GM12878 (cell line): ENCODE data around the gene NCMAP. TPM values are rescaled to one million over a fixed set of nuclear protein-coding genes. Genes with fewer than 3 reads are reported as not detected.
A peak's percentile ranks its signal among the peaks of the same experiment; 100 is the strongest.

Experiments
- BACH1 ChIP-seq: fragments of 450-650 bp; IDR thresholded peaks from 2 replicates; pipeline ENCODE4 v1.6.1; 2017; ENCODE audit warnings: mild to moderate bottlenecking, borderline replicate concordance
- BCL3 ChIP-seq: IDR thresholded peaks from 2 replicates; pipeline ENCODE4 v1.6.1; 2011; ENCODE audit warnings: borderline replicate concordance, low read depth, mild to moderate bottlenecking, moderate library complexity, low read length; ENCODE audit not compliant: insufficient read depth, poor library complexity, severe bottlenecking
- BHLHE40 ChIP-seq, 2 experiments: fragments of 450-650 bp in 1 of 2; IDR thresholded peaks; 2 replicates each; pipeline ENCODE4 v1.6.1; 2011 to 2017; ENCODE audit warnings: low read depth in 2 of 2, borderline replicate concordance in 1 of 2, improper control_type of control experiment in 1 of 2, low read length in 1 of 2, mild to moderate bottlenecking in 1 of 2
- CHD1 ChIP-seq: IDR thresholded peaks from 2 replicates; pipeline ENCODE4 v1.6.1; 2012; ENCODE audit warnings: low read depth, low read length, improper control_type of control experiment
- FOXM1 ChIP-seq: IDR thresholded peaks from 2 replicates; pipeline ENCODE4 v1.6.1; 2012; ENCODE audit warnings: low read depth, mild to moderate bottlenecking, inconsistent platforms, low read length, moderate library complexity
- MEF2B ChIP-seq: fragments of 450-650 bp; IDR thresholded peaks from 2 replicates; pipeline ENCODE4 v1.6.1; 2018; ENCODE audit warnings: mild to moderate bottlenecking, moderate library complexity; ENCODE audit not compliant: partially characterized antibody, poor library complexity, severe bottlenecking
- NKRF ChIP-seq: fragments of 450-650 bp; conservative IDR thresholded peaks from 2 replicates; pipeline ENCODE4 v1.6.1; 2017; ENCODE audit warnings: mild to moderate bottlenecking, moderate library complexity
- SKIL ChIP-seq: fragments of 450-650 bp; IDR thresholded peaks from 2 replicates; pipeline ENCODE4 v1.6.1; 2017; ENCODE audit warnings: mild to moderate bottlenecking, low read depth, inconsistent platforms; ENCODE audit not compliant: poor library complexity, severe bottlenecking
- SPI1 ChIP-seq: IDR thresholded peaks from 2 replicates; pipeline ENCODE4 v1.6.1; 2011; ENCODE audit warnings: low read depth, mild to moderate bottlenecking, low read length, moderate library complexity, borderline replicate concordance; ENCODE audit not compliant: insufficient read depth
- SUPT20H ChIP-seq: IDR thresholded peaks from 2 replicates; pipeline ENCODE4 v1.6.1; 2011; ENCODE audit warnings: low read depth, mild to moderate bottlenecking, low read length, moderate library complexity, borderline replicate concordance; ENCODE audit not compliant: control insufficient read depth
- TCF12 ChIP-seq: IDR thresholded peaks from 2 replicates; pipeline ENCODE4 v1.6.1; 2011; ENCODE audit warnings: low read depth, mild to moderate bottlenecking, low read length
- ZNF592 ChIP-seq: fragments of 450-650 bp; IDR thresholded peaks from 2 replicates; pipeline ENCODE4 v1.6.1; 2017; ENCODE audit warnings: mild to moderate bottlenecking, moderate library complexity
- ZNF687 ChIP-seq: fragments of 450-650 bp; IDR thresholded peaks from 2 replicates; pipeline ENCODE4 v1.6.1; 2017; ENCODE audit warnings: mild to moderate bottlenecking, moderate library complexity
- polyA plus RNA-seq, 11 experiments: library from polyadenylated mRNA; depleted of rRNA in 4 of 11; unstranded in 6 of 11; stranded (reverse) in 5 of 11; fragments of >200 nt; fragmentation: Nextera tagmentation in 4 of 11; fragmentation: Illumina TruSeq in 1 of 11; extraction: Ambion mirVana in 4 of 11; extraction: Trizol in 1 of 11; gene quantifications; 1 replicate in 1 of 11; 2 replicates in 10 of 11; pipeline versions ENCODE4 v1.2.1 to v1.2.3, GENCODE V29; 2011 to 2016; ENCODE audit warnings: inconsistent platforms in 2 of 11, missing spikeins in 2 of 11, low read depth in 1 of 11
- total RNA-seq, 4 experiments: library from RNA; depleted of rRNA in 3 of 4; stranded (reverse); fragments of >200 nt in 3 of 4; fragmentation: Illumina TruSeq in 1 of 4; extraction: Trizol in 1 of 4; gene quantifications; 2 replicates each; pipeline versions ENCODE4 v1.2.1 to v1.2.3, GENCODE V29; 2013 to 2021

Gene NCMAP
- total and polyA plus RNA-seq, 10 of the 15 experiments (the other 5 are each of a cell fraction or from before 2014, with no cell fraction given) = not detected

- TF ChIP-seq SUPT20H (no peak), BCL3 (no peak), FOXM1 (no peak), BHLHE40 (IDR thresholded peaks at IDR 0.05; ENCODE audit: borderline replicate concordance in 1 of 2, low read depth in 2 of 2, low read length in 1 of 2) (no peak), SPI1 (peak; percentile 38; the same call in 1 of the 2 replicates), MEF2B (no peak), ZNF592 (no peak), SKIL (no peak), NKRF (peak; percentile 78), BACH1 (no peak), TCF12 (no peak), ZNF687 (no peak), CHD1 (0 out of 2 replicates have a peak, but pooled peaks have one; percentile 50)
These were observed 87.6 kb downstream of the NCMAP start (continued) for GRCh38 chr1:24643363-24644099.
